GM18526 (cell line): Measurements from ENCODE around the gene JAKMIP1.

Experiments
- POLR2A ChIP-seq: IDR thresholded peaks from 3 replicates; pipeline ENCODE4 v1.6.1; 2011; ENCODE audit not compliant: insufficient read length; ENCODE audit errors: extremely low read depth

The JAKMIP1 gene

GRCh38 chr4:6198768-6199421 is 1.5 kb downstream of the JAKMIP1 start:
- TF ChIP-seq POLR2A = no peak

GRCh38 chr4:6198278-6198677 is 2.1 kb downstream of the JAKMIP1 start:
- TF ChIP-seq POLR2A = no peak

GRCh38 chr4:6197433-6198174 is 2.7 kb downstream of the JAKMIP1 start:
- TF ChIP-seq POLR2A = no peak

- TF ChIP-seq POLR2A = no peak
These were observed 3.5 kb downstream of the JAKMIP1 start for GRCh38 chr4:6196871-6197270.

- no peak for TF ChIP-seq POLR2A
These were observed 4.0 kb downstream of the JAKMIP1 start for GRCh38 chr4:6196324-6196723.

GRCh38 chr4:6195602-6196319 is 4.6 kb downstream of the JAKMIP1 start:
- no peak for TF ChIP-seq POLR2A

GRCh38 chr4:6194458-6195195 is 5.7 kb downstream of the JAKMIP1 start:
- TF ChIP-seq POLR2A = no peak

GRCh38 chr4:6193399-6193798 is 7.0 kb downstream of the JAKMIP1 start:
- no peak for TF ChIP-seq POLR2A

GRCh38 chr4:6192245-6192644 is 8.1 kb downstream of the JAKMIP1 start:
- no peak for TF ChIP-seq POLR2A

- no peak for TF ChIP-seq POLR2A
These were observed 8.8 kb downstream of the JAKMIP1 start for GRCh38 chr4:6191448-6192130.

- TF ChIP-seq POLR2A = no peak
These were observed 9.9 kb downstream of the JAKMIP1 start for GRCh38 chr4:6190486-6190885.

GRCh38 chr4:6189511-6189910 is 10.8 kb downstream of the JAKMIP1 start:
- TF ChIP-seq POLR2A = no peak

GRCh38 chr4:6188687-6189305 is 11.6 kb downstream of the JAKMIP1 start:
- TF ChIP-seq POLR2A = no peak

GRCh38 chr4:6184169-6184568 is 16.2 kb downstream of the JAKMIP1 start:
- no peak for TF ChIP-seq POLR2A
